A673 (cell line): Measurements from ENCODE around the gene PHF19.

Source experiments
- CTCF ChIP-seq: fragments of 300-800, 200-600 bp; sonication (generic); conservative IDR thresholded peaks from 2 replicates; pipeline ENCODE4 v1.5.1; 2017; ENCODE audit warnings: low read depth, mild to moderate bottlenecking, antibody characterized with exemption, low read length, moderate library complexity, mixed read lengths
- EZH2 ChIP-seq: fragments of 200-600 bp; sonication (generic); IDR thresholded peaks from 2 replicates; pipeline ENCODE4 v1.6.1; 2017; ENCODE audit warnings: borderline replicate concordance, low read depth, mild to moderate bottlenecking, mixed read lengths, antibody characterized with exemption, low read length; ENCODE audit not compliant: poor library complexity, severe bottlenecking

- TF ChIP-seq CTCF (no peak), EZH2 (no peak)
These were observed 56.9 kb downstream of the PHF19 start for GRCh38 chr9:120820095-120820494.
